PFSK-1 (cell line): ENCODE data around the gene STAMBP.

ENCODE experiments used
- FOXP2 ChIP-seq: optimal IDR thresholded peaks from 2 replicates; pipeline ENCODE3; 2011; ENCODE audit warnings: borderline replicate concordance, control low read depth, inconsistent platforms; ENCODE audit not compliant: insufficient read depth; ENCODE audit errors: extremely low read length, extremely low read depth
- POLR2AphosphoS5 ChIP-seq: IDR thresholded peaks from 2 replicates; pipeline ENCODE4 v1.6.1; 2012; ENCODE audit warnings: low read depth, mild to moderate bottlenecking, control low read depth, low read length, moderate library complexity
- SIN3A ChIP-seq: IDR thresholded peaks from 2 replicates; pipeline ENCODE4 v1.6.1; 2012; ENCODE audit warnings: mild to moderate bottlenecking, low read length, moderate library complexity, borderline replicate concordance; ENCODE audit not compliant: insufficient read depth
- TAF1 ChIP-seq: IDR thresholded peaks from 2 replicates; pipeline ENCODE4 v1.6.1; 2012; ENCODE audit warnings: low read length, control low read depth, borderline replicate concordance; ENCODE audit not compliant: insufficient read depth
- TF ChIP-seq, protein P1 (sequence below), 2 experiments: IDR thresholded peaks; 2 replicates each; pipeline versions ENCODE4 v1.6.1 to v1.8.0; 2011 to 2012; ENCODE audit warnings: low read depth in 2 of 2, low read length in 2 of 2, control low read depth in 1 of 2, inconsistent platforms in 1 of 2, mild to moderate bottlenecking in 1 of 2, moderate library complexity in 1 of 2; ENCODE audit not compliant: insufficient read depth in 1 of 2

STAMBP gene

DNA sequence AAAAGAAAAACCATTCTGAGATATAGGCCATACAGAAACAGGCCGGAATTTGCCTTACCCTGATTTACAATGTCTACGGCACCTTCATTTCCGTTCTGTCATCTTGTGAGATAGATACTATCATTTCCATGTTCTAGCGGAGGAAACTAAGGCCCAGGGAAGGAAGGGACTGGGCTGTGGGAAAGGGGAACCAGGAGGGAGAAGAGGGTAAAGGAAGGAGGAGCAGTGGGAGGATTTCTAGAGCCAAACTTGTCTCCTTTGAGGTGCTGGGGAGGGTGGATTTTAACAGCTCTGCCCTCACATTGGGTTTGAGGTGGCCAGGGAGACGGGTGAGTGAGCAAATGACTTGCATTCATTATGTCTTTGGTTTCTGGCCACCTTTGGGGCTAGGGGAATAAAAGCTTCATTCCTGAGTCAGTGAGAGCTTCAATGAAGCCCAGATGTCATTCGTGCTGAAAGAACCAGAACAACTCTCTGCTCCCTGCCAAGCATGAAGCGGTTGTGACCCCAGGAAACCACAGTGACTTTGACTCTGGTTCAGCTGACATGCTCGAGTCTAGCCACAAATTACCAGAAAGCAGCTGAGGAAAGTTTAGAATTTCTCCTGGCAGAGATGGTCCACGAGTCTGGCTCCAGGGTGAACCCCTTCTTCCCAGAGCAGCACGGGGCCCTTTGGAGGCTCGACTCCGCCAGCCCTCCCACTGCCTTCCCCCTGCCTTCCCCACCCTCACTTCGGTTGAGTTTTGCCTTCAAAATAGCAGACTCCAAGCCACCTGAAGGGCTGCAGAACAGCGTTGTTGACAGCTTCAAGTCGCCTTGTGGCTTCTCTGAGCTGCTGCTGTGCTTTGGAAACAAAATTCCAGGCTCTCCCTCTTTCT lies 67.8 kb downstream of the STAMBP start:
- TF ChIP-seq, protein P1, sequence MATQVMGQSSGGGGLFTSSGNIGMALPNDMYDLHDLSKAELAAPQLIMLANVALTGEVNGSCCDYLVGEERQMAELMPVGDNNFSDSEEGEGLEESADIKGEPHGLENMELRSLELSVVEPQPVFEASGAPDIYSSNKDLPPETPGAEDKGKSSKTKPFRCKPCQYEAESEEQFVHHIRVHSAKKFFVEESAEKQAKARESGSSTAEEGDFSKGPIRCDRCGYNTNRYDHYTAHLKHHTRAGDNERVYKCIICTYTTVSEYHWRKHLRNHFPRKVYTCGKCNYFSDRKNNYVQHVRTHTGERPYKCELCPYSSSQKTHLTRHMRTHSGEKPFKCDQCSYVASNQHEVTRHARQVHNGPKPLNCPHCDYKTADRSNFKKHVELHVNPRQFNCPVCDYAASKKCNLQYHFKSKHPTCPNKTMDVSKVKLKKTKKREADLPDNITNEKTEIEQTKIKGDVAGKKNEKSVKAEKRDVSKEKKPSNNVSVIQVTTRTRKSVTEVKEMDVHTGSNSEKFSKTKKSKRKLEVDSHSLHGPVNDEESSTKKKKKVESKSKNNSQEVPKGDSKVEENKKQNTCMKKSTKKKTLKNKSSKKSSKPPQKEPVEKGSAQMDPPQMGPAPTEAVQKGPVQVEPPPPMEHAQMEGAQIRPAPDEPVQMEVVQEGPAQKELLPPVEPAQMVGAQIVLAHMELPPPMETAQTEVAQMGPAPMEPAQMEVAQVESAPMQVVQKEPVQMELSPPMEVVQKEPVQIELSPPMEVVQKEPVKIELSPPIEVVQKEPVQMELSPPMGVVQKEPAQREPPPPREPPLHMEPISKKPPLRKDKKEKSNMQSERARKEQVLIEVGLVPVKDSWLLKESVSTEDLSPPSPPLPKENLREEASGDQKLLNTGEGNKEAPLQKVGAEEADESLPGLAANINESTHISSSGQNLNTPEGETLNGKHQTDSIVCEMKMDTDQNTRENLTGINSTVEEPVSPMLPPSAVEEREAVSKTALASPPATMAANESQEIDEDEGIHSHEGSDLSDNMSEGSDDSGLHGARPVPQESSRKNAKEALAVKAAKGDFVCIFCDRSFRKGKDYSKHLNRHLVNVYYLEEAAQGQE (IDR thresholded peaks at IDR 0.05; ENCODE audit: insufficient read depth in 1 of 2, low read depth in 2 of 2, low read length in 2 of 2), result no peak
- no peak for TF ChIP-seq SIN3A
- no peak for TF ChIP-seq TAF1
- TF ChIP-seq POLR2AphosphoS5, result no peak
- no peak for TF ChIP-seq FOXP2

DNA sequence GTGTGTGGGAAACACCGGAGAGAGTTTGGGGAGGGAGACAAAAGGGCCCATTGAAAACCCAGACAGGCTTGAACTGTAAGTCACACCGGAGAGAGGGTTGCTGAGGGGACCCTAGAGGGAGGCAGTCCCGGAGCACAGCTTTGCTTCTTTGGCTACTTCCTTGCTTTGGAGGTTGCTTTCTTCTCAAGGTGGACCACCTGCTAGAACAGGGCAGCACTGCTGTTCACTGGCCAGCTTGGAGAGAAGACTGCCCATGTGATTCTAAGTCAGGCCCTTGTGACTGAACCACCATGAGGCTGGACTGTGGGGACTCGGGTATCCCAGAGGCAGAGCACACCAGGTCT lies 68.5 kb downstream of the STAMBP start:
- TF ChIP-seq FOXP2, result no peak
- no peak for TF ChIP-seq POLR2AphosphoS5
- TF ChIP-seq SIN3A, result no peak

DNA sequence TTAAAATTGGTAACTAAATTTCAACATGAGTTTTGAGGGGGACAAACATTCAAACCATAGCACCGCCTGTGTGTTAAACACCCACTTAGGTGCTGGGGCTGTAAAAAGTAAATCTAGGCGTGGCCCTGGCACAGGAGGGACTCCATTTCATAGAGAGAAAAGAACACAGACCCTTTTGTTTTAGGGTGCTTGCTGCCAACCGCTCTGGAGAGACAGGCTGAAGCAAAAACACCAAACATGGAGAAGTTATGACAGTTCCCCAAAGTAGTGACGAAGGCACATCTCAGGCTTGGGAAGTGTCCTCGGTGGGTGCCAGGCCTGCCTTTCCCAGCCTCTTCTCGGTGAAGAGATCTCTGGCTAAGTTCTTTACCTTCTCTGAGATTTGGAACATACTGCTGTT lies 69.2 kb downstream of the STAMBP start:
- TF ChIP-seq TAF1, result no peak
- TF ChIP-seq POLR2AphosphoS5, result no peak
- no peak for TF ChIP-seq FOXP2
- TF ChIP-seq SIN3A, result no peak
- TF ChIP-seq, protein P1 (IDR thresholded peaks at IDR 0.05; ENCODE audit: insufficient read depth in 1 of 2, low read depth in 2 of 2, low read length in 2 of 2), result no peak

DNA sequence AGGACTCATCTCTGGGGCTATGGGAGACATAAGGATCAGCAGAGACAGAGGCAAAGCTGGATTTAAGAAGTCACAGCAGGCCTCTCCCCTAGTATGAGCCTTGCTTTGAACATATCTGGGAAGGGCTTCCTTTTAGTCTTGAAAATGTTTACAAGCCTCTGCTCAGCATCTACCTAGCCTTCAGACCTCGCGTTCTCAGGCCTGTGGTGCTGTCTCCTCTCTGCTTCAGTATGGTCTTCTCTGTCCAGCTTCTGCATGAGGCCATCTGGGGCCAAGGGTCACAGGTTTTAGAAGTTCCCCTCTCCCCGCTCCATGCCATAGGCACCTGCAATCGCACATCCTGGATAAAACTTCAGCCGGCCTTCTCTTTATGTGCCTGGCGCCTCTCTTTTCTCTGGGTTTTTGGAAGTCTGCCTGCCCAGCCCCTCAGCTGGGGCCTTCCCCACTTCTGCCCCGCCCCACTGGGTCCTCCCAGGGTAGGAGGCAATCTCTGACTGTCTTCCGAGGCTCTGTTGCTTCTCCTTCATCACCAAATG lies 71.1 kb downstream of the STAMBP start:
- TF ChIP-seq, protein P1 (IDR thresholded peaks at IDR 0.05; ENCODE audit: insufficient read depth in 1 of 2, low read depth in 2 of 2, low read length in 2 of 2), result no peak
- TF ChIP-seq SIN3A (no peak), POLR2AphosphoS5 (no peak), FOXP2 (no peak), TAF1 (no peak)

DNA sequence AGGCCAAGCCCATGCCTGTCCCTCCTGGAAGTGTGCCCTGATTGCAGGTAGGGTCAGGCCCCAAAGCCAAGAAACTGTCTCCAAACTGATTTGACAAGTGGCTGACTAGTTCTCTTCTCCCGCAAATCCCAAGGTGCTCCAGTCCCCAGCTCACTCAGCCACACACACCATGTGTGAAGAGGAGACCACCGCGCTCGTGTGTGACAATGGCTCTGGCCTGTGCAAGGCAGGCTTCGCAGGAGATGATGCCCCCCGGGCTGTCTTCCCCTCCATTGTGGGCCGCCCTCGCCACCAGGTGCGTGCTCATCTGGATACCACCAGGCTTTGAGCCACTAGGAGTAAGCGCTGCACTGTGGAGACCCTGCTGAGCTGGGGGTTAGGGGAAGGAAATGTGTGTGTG lies 72.4 kb downstream of the STAMBP start:
- TF ChIP-seq SIN3A (no peak), TAF1 (no peak)
- TF ChIP-seq, protein P1 (IDR thresholded peaks at IDR 0.05; ENCODE audit: insufficient read depth in 1 of 2, low read depth in 2 of 2, low read length in 2 of 2), result no peak
